GM23338 (cell line): ENCODE data around the gene GJA1.

Source experiments
- CTCF ChIP-seq, 2 experiments: fragments of 200-600 bp in 1 of 2; sonication (generic) in 1 of 2; conservative IDR thresholded peaks; 2 replicates each; pipeline versions ENCODE4 v1.5.1 to v1.6.1; 2016 to 2017; ENCODE audit warnings: antibody characterized with exemption in 2 of 2, low read depth in 2 of 2, mild to moderate bottlenecking in 2 of 2, moderate library complexity in 1 of 2
- EZH2 ChIP-seq: fragments of 200-600 bp; sonication (generic); IDR thresholded peaks from one replicate; pipeline ENCODE4 v1.8.0; 2017; ENCODE audit warnings: antibody characterized with exemption, mild to moderate bottlenecking, low read depth; ENCODE audit not compliant: unreplicated experiment
- EZH2phosphoT487 ChIP-seq: fragments of 200-600 bp; sonication (generic); IDR thresholded peaks from one replicate; pipeline ENCODE4 v1.8.1; 2018; ENCODE audit warnings: antibody characterized with exemption; ENCODE audit not compliant: unreplicated experiment
- POLR2AphosphoS5 ChIP-seq: IDR thresholded peaks from 2 replicates; pipeline ENCODE4 v1.6.1; 2016; ENCODE audit warnings: antibody characterized with exemption, low read depth

GRCh38 chr6:121426686-121427085 lies 8.8 kb upstream of the GJA1 start:
- TF ChIP-seq CTCF (conservative IDR thresholded peaks at IDR 0.05; ENCODE audit: low read depth in 2 of 2) (no peak), EZH2phosphoT487 (no peak), POLR2AphosphoS5 (no peak), EZH2 (no peak)
